Liver (tissue), 9 donors: ENCODE results near the gene ETFBKMT. TPM values are rescaled to one million over a fixed set of nuclear protein-coding genes. Genes with fewer than 3 reads are reported as not detected.
A peak's percentile ranks its signal among the peaks of the same experiment; 100 is the strongest.

ENCODE experiments used
- DNase-seq: peaks from one replicate; pipeline ENCODE4 v3.0.0-alpha.2; 2017; ENCODE audit warnings: low spot score
- H3K27ac ChIP-seq, 2 donors: one replicate each; pipeline ENCODE4 v1.7.0; 2013; ENCODE audit warnings: inconsistent platforms in 2 of 2, low read length in 2 of 2, control low read depth in 1 of 2, low read depth in 1 of 2, mild to moderate bottlenecking in 1 of 2
- H3K27me3 ChIP-seq, 4 donors: one replicate each; pipeline versions ENCODE4 v1.6.1 to v1.7.0; 2013; ENCODE audit warnings: low read length in 3 of 4, inconsistent platforms in 1 of 4, mild to moderate bottlenecking in 1 of 4, moderate library complexity in 1 of 4; ENCODE audit not compliant: control insufficient read depth in 4 of 4, insufficient read depth in 4 of 4
- H3K36me3 ChIP-seq, 4 donors: one replicate each; pipeline versions ENCODE4 v1.6.1 to v1.7.0; 2013; ENCODE audit warnings: low read length in 3 of 4, mild to moderate bottlenecking in 3 of 4, low read depth in 1 of 4, moderate library complexity in 1 of 4; ENCODE audit not compliant: control insufficient read depth in 4 of 4, insufficient read depth in 3 of 4
- H3K4me1 ChIP-seq, 4 donors: one replicate each; pipeline versions ENCODE4 v1.6.1 to v1.7.0; 2013; ENCODE audit warnings: low read length in 3 of 4, mild to moderate bottlenecking in 3 of 4, moderate library complexity in 1 of 4; ENCODE audit not compliant: control insufficient read depth in 4 of 4, insufficient read depth in 4 of 4
- H3K4me3 ChIP-seq, 3 donors: one replicate each; pipeline versions ENCODE4 v1.6.1 to v1.7.0; 2013; ENCODE audit warnings: low read length in 3 of 3, control low read depth in 1 of 3, low read depth in 1 of 3, mild to moderate bottlenecking in 1 of 3
- H3K9ac ChIP-seq, 2 donors: one replicate each; pipeline ENCODE4 v1.7.0; 2013; ENCODE audit warnings: low read length in 2 of 2, mild to moderate bottlenecking in 2 of 2, moderate library complexity in 2 of 2, control low read depth in 1 of 2, low read depth in 1 of 2
- H3K9me3 ChIP-seq, 4 donors: one replicate each; pipeline versions ENCODE4 v1.6.1 to v1.7.0; 2013; ENCODE audit warnings: low read length in 3 of 4; ENCODE audit not compliant: control insufficient read depth in 4 of 4
- ATF3 ChIP-seq: IDR thresholded peaks from 2 replicates; pipeline ENCODE4 v1.6.1; 2016; ENCODE audit warnings: antibody characterized with exemption
- CTCF ChIP-seq: fragments of 150-350 bp; IDR thresholded peaks from 2 replicates; pipeline ENCODE4 v1.5.1; 2017; ENCODE audit warnings: improper control_type of control experiment, low read depth, low read length; ENCODE audit not compliant: missing input control
- EGR1 ChIP-seq, 2 donors: IDR thresholded peaks; 2 replicates each; pipeline ENCODE4 v1.6.1; 2016 to 2018; ENCODE audit warnings: antibody characterized with exemption in 2 of 2, low read depth in 2 of 2
- FOXA1 ChIP-seq: IDR thresholded peaks from 2 replicates; pipeline ENCODE4 v1.6.1; 2016; ENCODE audit warnings: antibody characterized with exemption
- FOXA2 ChIP-seq: IDR thresholded peaks from 2 replicates; pipeline ENCODE4 v1.6.1; 2016; ENCODE audit warnings: antibody characterized with exemption
- GABPA ChIP-seq, 2 donors: IDR thresholded peaks in 1 of 2; conservative IDR thresholded peaks in 1 of 2; 2 replicates each; pipeline ENCODE4 v1.6.1; 2016; ENCODE audit warnings: antibody characterized with exemption in 2 of 2, mild to moderate bottlenecking in 1 of 2, moderate library complexity in 1 of 2
- HNF4A ChIP-seq, 2 donors: conservative IDR thresholded peaks; 2 replicates each; pipeline ENCODE4 v1.6.1; 2016; ENCODE audit warnings: antibody characterized with exemption in 2 of 2, mild to moderate bottlenecking in 2 of 2
- JUND ChIP-seq, 2 donors: IDR thresholded peaks; 2 replicates each; pipeline ENCODE4 v1.6.1; 2016; ENCODE audit warnings: antibody characterized with exemption in 2 of 2
- NR2F2 ChIP-seq: IDR thresholded peaks from 2 replicates; pipeline ENCODE4 v1.6.1; 2016; ENCODE audit warnings: antibody characterized with exemption
- RAD21 ChIP-seq, 2 donors: IDR thresholded peaks; 2 replicates each; pipeline ENCODE4 v1.6.1; 2016; ENCODE audit warnings: antibody characterized with exemption in 2 of 2, mild to moderate bottlenecking in 2 of 2
- REST ChIP-seq: IDR thresholded peaks from 2 replicates; pipeline ENCODE4 v1.6.1; 2016; ENCODE audit warnings: antibody characterized with exemption, mild to moderate bottlenecking
- RXRA ChIP-seq, 2 donors: IDR thresholded peaks; 2 replicates each; pipeline ENCODE4 v1.6.1; 2017 to 2018; ENCODE audit warnings: antibody characterized with exemption in 2 of 2, mild to moderate bottlenecking in 1 of 2
- SP1 ChIP-seq: IDR thresholded peaks from 2 replicates; pipeline ENCODE4 v1.6.1; 2018; ENCODE audit warnings: antibody characterized with exemption, mild to moderate bottlenecking
- TAF1 ChIP-seq: conservative IDR thresholded peaks from 2 replicates; pipeline ENCODE4 v1.6.1; 2016; ENCODE audit warnings: antibody characterized with exemption, mild to moderate bottlenecking
- YY1 ChIP-seq: IDR thresholded peaks from 2 replicates; pipeline ENCODE4 v1.6.1; 2016; ENCODE audit warnings: antibody characterized with exemption, mild to moderate bottlenecking
- WGBS: extraction: QIAGEN DNeasy Blood & Tissue Kit; methylation state at CpG from one replicate; pipeline ENCODE4 v1.1.7; 2013; 5-methylcytosine and 5-hydroxymethylcytosine counted together
- polyA plus RNA-seq, 2 donors: library from polyadenylated mRNA; stranded (reverse) in 1 of 2; unstranded in 1 of 2; fragments of 200-250 nt in 1 of 2; fragments of >200 nt in 1 of 2; fragmentation: Nextera tagmentation in 1 of 2; extraction: Ambion mirVana in 1 of 2; gene quantifications; one replicate each; pipeline versions ENCODE4 v1.2.1 to v1.2.3, GENCODE V29; 2013 to 2015
- total RNA-seq, 2 donors: library from RNA; depleted of rRNA; stranded (reverse); fragments of >200 nt; gene quantifications; one replicate each; pipeline ENCODE4 v1.2.3, GENCODE V29; 2014
- donor health status: healthy.
- donor health status: healthy.
- donor health status: healthy.
- donor health status: healthy.
- donor health status: healthy.

ETFBKMT gene
- total and polyA plus RNA-seq, 4 donors, result 1.9 to 4.8 (median 4.5) TPM

DNA sequence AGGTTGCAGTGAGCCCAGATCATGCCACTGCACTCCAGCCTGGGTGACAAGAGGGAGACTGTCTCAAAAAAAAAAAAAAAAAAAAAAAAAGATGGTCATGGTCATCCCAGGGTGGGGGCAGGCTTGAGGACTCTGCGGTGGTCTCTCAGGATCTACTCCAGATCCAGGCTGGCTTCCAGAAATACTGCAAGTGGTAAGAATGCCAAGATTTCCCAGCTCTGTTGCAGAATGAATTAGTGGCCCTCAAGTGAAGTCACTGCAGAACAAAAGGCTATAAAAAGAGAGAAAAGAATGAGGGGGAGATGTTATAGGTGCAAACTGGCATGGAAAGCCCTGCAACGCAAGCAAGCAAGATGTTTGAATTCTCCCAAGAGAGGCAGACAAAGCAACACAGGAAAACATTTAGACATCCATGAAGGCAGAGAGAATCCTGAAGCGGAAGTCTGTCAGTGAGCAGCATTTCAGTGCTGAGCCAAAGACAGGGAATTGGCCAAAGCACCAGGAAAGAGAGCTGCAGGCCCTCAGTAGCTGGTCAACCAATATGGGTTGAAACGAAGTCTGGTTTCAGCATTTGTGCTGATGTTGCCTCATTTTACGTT lies 31.9 kb upstream of the ETFBKMT start:
- H3K9me3 ChIP-seq, result no peaks in the 10 kb centered on the region
- H3K36me3 ChIP-seq, result no peaks in the 10 kb centered on the region
- H3K4me1 ChIP-seq, result no peaks in the 10 kb centered on the region
- H3K27ac ChIP-seq, result no peak overlapping the region
- no peak for DNase-seq
- H3K9ac ChIP-seq, result no peak overlapping the region
- no peaks in the 10 kb centered on the region for H3K27me3 ChIP-seq
- 80% methylated on average over 5 of the region's 5 CpGs for WGBS
- no peak for TF ChIP-seq CTCF
- TF ChIP-seq EGR1 (IDR thresholded peaks at IDR 0.05; ENCODE audit: low read depth in 2 of 2), result no peak
- no peak for TF ChIP-seq GABPA (IDR thresholded peaks at IDR 0.05 in 1 of 2, conservative IDR thresholded peaks at IDR 0.05 in 1 of 2)
- no peak for TF ChIP-seq FOXA1
- TF ChIP-seq YY1, result no peak
- no peak for TF ChIP-seq ATF3
- TF ChIP-seq FOXA2, result no peak
- no peak overlapping the region for H3K4me3 ChIP-seq

DNA sequence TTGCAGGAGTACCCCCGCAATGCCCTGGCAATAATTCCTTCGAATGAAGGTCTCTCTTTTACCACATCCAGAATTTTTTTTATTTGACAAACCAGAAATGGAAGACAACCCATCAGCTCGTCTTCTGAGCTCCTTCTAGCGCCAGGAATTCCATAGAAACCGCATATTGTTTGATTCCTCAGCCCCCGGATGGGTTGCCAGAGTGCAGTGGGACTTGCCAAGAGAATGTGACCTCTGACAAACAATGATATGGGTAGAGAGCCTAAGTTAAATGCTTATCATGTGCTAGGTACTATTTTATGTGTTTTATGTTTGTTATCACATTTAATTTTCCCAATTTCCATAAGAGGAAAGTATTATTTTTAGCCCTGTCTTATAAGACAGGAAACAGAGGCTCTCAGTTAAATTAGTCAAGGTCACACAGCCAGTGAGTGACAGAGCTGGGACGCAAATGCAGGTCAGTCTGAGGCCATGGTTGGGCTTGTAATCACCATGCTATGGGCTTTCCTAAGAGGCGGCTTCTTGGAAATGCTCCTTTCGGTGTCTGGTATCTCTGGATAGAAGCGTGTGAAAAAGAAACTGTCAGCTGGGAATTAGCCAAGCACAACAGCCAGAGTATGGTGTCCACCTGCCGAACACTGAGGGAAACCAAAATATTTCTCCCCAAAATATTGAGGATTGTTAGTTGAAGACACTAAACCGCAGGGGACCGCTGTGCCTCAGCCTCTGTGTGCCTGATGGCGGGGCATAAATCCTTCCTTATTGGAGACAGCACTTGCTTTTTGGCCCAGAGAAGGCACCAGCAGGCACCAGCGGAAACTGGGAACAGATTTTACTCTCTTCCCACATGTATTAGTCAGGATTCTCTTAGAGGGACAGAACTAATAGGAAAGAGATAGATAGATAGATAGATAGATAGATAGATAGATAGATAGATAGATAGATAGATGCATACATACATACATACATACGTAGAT lies 29.4 kb upstream of the ETFBKMT start:
- 73% methylated on average over 16 of the region's 16 CpGs for WGBS
- H3K9me3 ChIP-seq, result no peaks in the 10 kb centered on the region
- TF ChIP-seq RAD21 (IDR thresholded peaks at IDR 0.05), result peak in 1 of 2 donors; percentile 12
- TF ChIP-seq SP1, result peak; percentile 43
- no peak for TF ChIP-seq HNF4A (conservative IDR thresholded peaks at IDR 0.05)
- TF ChIP-seq RXRA (IDR thresholded peaks at IDR 0.05), result peak; percentile 51 to 67
- TF ChIP-seq NR2F2, result peak; percentile 89
- no peak for TF ChIP-seq YY1
- TF ChIP-seq JUND (IDR thresholded peaks at IDR 0.05), result no peak
- no peak for DNase-seq
- H3K36me3 ChIP-seq, result no peaks in the 10 kb centered on the region
- no peaks in the 10 kb centered on the region for H3K4me1 ChIP-seq
- H3K9ac ChIP-seq, result no peak overlapping the region
- no peaks in the 10 kb centered on the region for H3K27me3 ChIP-seq
- H3K4me3 ChIP-seq, result no peak overlapping the region
- peak overlapping the region; percentile 19 to 64 for H3K27ac ChIP-seq

GRCh38 chr12:31631023-31631724 lies 28.3 kb upstream of the ETFBKMT start:
- no peaks in the 10 kb centered on the region for H3K4me1 ChIP-seq
- H3K36me3 ChIP-seq, result no peaks in the 10 kb centered on the region
- no peaks in the 10 kb centered on the region for H3K9me3 ChIP-seq
- DNase-seq, result no peak
- H3K9ac ChIP-seq, result no peak overlapping the region
- H3K27me3 ChIP-seq, result no peaks in the 10 kb centered on the region
- no peak overlapping the region for H3K4me3 ChIP-seq
- 85% methylated on average over 6 of the region's 6 CpGs for WGBS
- no peak overlapping the region for H3K27ac ChIP-seq
- TF ChIP-seq GABPA (IDR thresholded peaks at IDR 0.05 in 1 of 2, conservative IDR thresholded peaks at IDR 0.05 in 1 of 2), result no peak
- no peak for TF ChIP-seq SP1
- TF ChIP-seq REST, result no peak
- no peak for TF ChIP-seq CTCF
- TF ChIP-seq EGR1 (IDR thresholded peaks at IDR 0.05; ENCODE audit: low read depth in 2 of 2), result no peak
- TF ChIP-seq TAF1, result no peak
